H9 (cell line): ENCODE results near the gene NAGLU. TPM values are rescaled to one million over a fixed set of nuclear protein-coding genes. Genes with fewer than 3 reads are reported as not detected.

Experiments
- DNase-seq: peaks from one replicate; pipeline ENCODE4 v3.0.0-alpha.2; 2017
- H2AFZ ChIP-seq: one replicate; pipeline ENCODE4 v1.6.1; 2013; ENCODE audit warnings: mild to moderate bottlenecking, low read length, control low read depth, moderate library complexity
- H2AK5ac ChIP-seq: 2 replicates; pipeline ENCODE4 v1.6.1; 2013; ENCODE audit warnings: low read length, control low read depth, mixed read lengths; ENCODE audit not compliant: insufficient read length
- H2BK120ac ChIP-seq: one replicate; pipeline ENCODE4 v1.6.1; 2013; ENCODE audit warnings: low read depth, mild to moderate bottlenecking, low read length, control low read depth, inconsistent platforms; ENCODE audit not compliant: poor library complexity, severe bottlenecking
- H2BK12ac ChIP-seq: 2 replicates; pipeline ENCODE4 v1.6.1; 2013; ENCODE audit warnings: low read length, control low read depth, mixed read lengths, low read depth; ENCODE audit not compliant: insufficient read length
- H2BK15ac ChIP-seq: 2 replicates; pipeline ENCODE4 v1.6.1; 2013; ENCODE audit warnings: low read depth, low read length, control low read depth
- H2BK20ac ChIP-seq: one replicate; pipeline ENCODE4 v1.6.1; 2013; ENCODE audit warnings: low read depth, mild to moderate bottlenecking, low read length, control low read depth, inconsistent platforms; ENCODE audit not compliant: poor library complexity, severe bottlenecking
- H2BK5ac ChIP-seq: 2 replicates; pipeline ENCODE4 v1.6.1; 2013; ENCODE audit warnings: low read length, control low read depth, mixed read lengths; ENCODE audit not compliant: insufficient read length
- H3K14ac ChIP-seq: 2 replicates; pipeline ENCODE4 v1.6.1; 2013; ENCODE audit warnings: low read length, control low read depth; ENCODE audit not compliant: insufficient read depth
- H3K18ac ChIP-seq: 2 replicates; pipeline ENCODE4 v1.6.1; 2013; ENCODE audit warnings: low read depth, mild to moderate bottlenecking, mixed read lengths, low read length, control low read depth; ENCODE audit not compliant: insufficient read length
- H3K23ac ChIP-seq: 2 replicates; pipeline ENCODE4 v1.6.1; 2013; ENCODE audit warnings: low read length, control low read depth, mixed read lengths, low read depth; ENCODE audit not compliant: insufficient read length
- H3K23me2 ChIP-seq: 2 replicates; pipeline ENCODE4 v1.6.1; 2013; ENCODE audit warnings: low read depth, mild to moderate bottlenecking, mixed read lengths, low read length, control low read depth; ENCODE audit not compliant: insufficient read length, poor library complexity, severe bottlenecking
- H3K27ac ChIP-seq: 2 replicates; pipeline ENCODE4 v1.5.1; 2013; ENCODE audit warnings: low read length, control low read depth, mixed read lengths, low read depth; ENCODE audit not compliant: insufficient read length
- H3K27me3 ChIP-seq: 2 replicates; pipeline ENCODE4 v1.6.1; 2013; ENCODE audit warnings: low read length, control low read depth, inconsistent platforms; ENCODE audit not compliant: insufficient read depth
- H3K4ac ChIP-seq: 2 replicates; pipeline ENCODE4 v1.6.1; 2013; ENCODE audit warnings: low read depth, mild to moderate bottlenecking, control low read depth, inconsistent platforms, low read length, moderate library complexity
- H3K4me1 ChIP-seq: 2 replicates; pipeline ENCODE4 v1.6.1; 2013; ENCODE audit warnings: low read length, control low read depth, inconsistent platforms; ENCODE audit not compliant: insufficient read depth
- H3K4me2 ChIP-seq: 2 replicates; pipeline ENCODE4 v1.6.1; 2013; ENCODE audit warnings: low read length, control low read depth, mixed read lengths; ENCODE audit not compliant: insufficient read length, insufficient read depth
- H3K56ac ChIP-seq: 2 replicates; pipeline ENCODE4 v1.6.1; 2013; ENCODE audit warnings: low read depth, mild to moderate bottlenecking, mixed read lengths, low read length, control low read depth; ENCODE audit not compliant: insufficient read length
- H3K79me1 ChIP-seq: 2 replicates; pipeline ENCODE4 v1.6.1; 2013; ENCODE audit warnings: low read depth, mild to moderate bottlenecking, moderate library complexity, low read length, control low read depth, inconsistent platforms; ENCODE audit not compliant: insufficient read depth, poor library complexity, severe bottlenecking
- H3K79me2 ChIP-seq: 2 replicates; pipeline ENCODE4 v1.6.1; 2013; ENCODE audit warnings: low read length, control low read depth, inconsistent platforms; ENCODE audit not compliant: insufficient read depth
- H3K9ac ChIP-seq: 2 replicates; pipeline ENCODE4 v1.6.1; 2013; ENCODE audit warnings: low read length, control low read depth, mixed read lengths; ENCODE audit not compliant: insufficient read length; ENCODE audit errors: extremely low read depth
- H3K9me3 ChIP-seq: one replicate; pipeline ENCODE4 v1.6.1; 2013; ENCODE audit warnings: low read depth, low read length, inconsistent platforms; ENCODE audit not compliant: control insufficient read depth
- H3T11ph ChIP-seq: one replicate; pipeline ENCODE4 v1.6.1; 2013; ENCODE audit warnings: mild to moderate bottlenecking, low read length, control low read depth, inconsistent platforms
- H4K20me1 ChIP-seq: one replicate; pipeline ENCODE4 v1.6.1; 2013; ENCODE audit not compliant: control insufficient read depth, insufficient read length, insufficient read depth
- H4K5ac ChIP-seq: 2 replicates; pipeline ENCODE4 v1.6.1; 2013; ENCODE audit warnings: low read depth, mild to moderate bottlenecking, mixed read lengths, low read length, control low read depth; ENCODE audit not compliant: insufficient read length
- H4K8ac ChIP-seq: replicated peaks from 2 replicates; pipeline ENCODE4 v1.6.1; 2013; ENCODE audit warnings: low read length, control low read depth, mixed read lengths, low read depth; ENCODE audit not compliant: insufficient read length
- H4K91ac ChIP-seq: 2 replicates; pipeline ENCODE4 v1.6.1; 2013; ENCODE audit warnings: low read depth, mild to moderate bottlenecking, moderate library complexity, mixed read lengths, low read length, control low read depth; ENCODE audit not compliant: insufficient read length
- H3K27ac Mint-ChIP-seq, 3 experiments: 2 replicates in 2 of 3; 3 replicates in 1 of 3; pipeline ENCODE4 v1.8.0; 2020 to 2021; ENCODE audit warnings: mixed read lengths in 3 of 3, mild to moderate bottlenecking in 1 of 3, moderate library complexity in 1 of 3
- H3K27me3 Mint-ChIP-seq: 2 replicates; pipeline ENCODE4 v1.8.0; 2021; ENCODE audit warnings: low read depth, mild to moderate bottlenecking, moderate library complexity, mixed read lengths
- H3K36me3 Mint-ChIP-seq, 3 experiments: 2 replicates in 2 of 3; 3 replicates in 1 of 3; pipeline ENCODE4 v1.8.0; 2020 to 2021; ENCODE audit warnings: low read depth in 3 of 3, mixed read lengths in 3 of 3; ENCODE audit not compliant: insufficient read depth in 1 of 3
- H3K4me1 Mint-ChIP-seq, 2 experiments: 2 replicates each; pipeline ENCODE4 v1.8.0; 2020; ENCODE audit warnings: mixed read lengths in 2 of 2
- H3K4me3 Mint-ChIP-seq, 2 experiments: 2 replicates in 1 of 2; 3 replicates in 1 of 2; pipeline ENCODE4 v1.8.0; 2020 to 2021; ENCODE audit warnings: mild to moderate bottlenecking in 2 of 2, mixed read lengths in 2 of 2, moderate library complexity in 1 of 2
- H3K9me3 Mint-ChIP-seq, 2 experiments: 2 replicates in 1 of 2; 3 replicates in 1 of 2; pipeline ENCODE4 v1.8.0; 2020; ENCODE audit warnings: mild to moderate bottlenecking in 2 of 2, mixed read lengths in 2 of 2, moderate library complexity in 1 of 2
- CTCF ChIP-seq: fragments of 200-600 bp; sonication (generic); conservative IDR thresholded peaks from 3 replicates; pipeline ENCODE4 v1.8.0; 2021; ENCODE audit warnings: antibody characterized with exemption, mild to moderate bottlenecking
- WGBS: extraction: QIAGEN DNeasy Blood & Tissue Kit; methylation state at CpG from one replicate; pipeline ENCODE4 v1.1.7; 2013; ENCODE audit warnings: missing lambda C conversion rate, low lambda C conversion rate, mixed read lengths; ENCODE audit not compliant: insufficient read length; ENCODE audit errors: extremely low coverage; 5-methylcytosine and 5-hydroxymethylcytosine counted together
- total RNA-seq: library from RNA; stranded (reverse); gene quantifications from 2 replicates; pipeline ENCODE4 v1.2.1, GENCODE V29; 2021

NAGLU gene
- total RNA-seq, 1 experiment from 2014 or later: 23.5 TPM

- Mint-ChIP-seq H3K4me3 (no peak overlapping the region), H3K27me3 (peaks cover 2% of the 10 kb centered on the region; the same call in 1 of the 2 replicates), H3K4me1 (peaks cover 14 to 16% of the 10 kb centered on the region in 2 experiments), H3K36me3 (peaks cover 37 to 85% (median 82%) of the 10 kb centered on the region in 3 experiments), H3K27ac (no peak overlapping the region), H3K9me3 (no peaks in the 10 kb centered on the region)
- H3K27ac ChIP-seq: no peak overlapping the region
- no peak overlapping the region for H3T11ph ChIP-seq
- H3K14ac ChIP-seq: no peak overlapping the region
- peaks cover 6% of the 10 kb centered on the region for H3K23me2 ChIP-seq
- H4K5ac ChIP-seq: no peak overlapping the region
- no peak overlapping the region for H3K4me2 ChIP-seq
- no peak overlapping the region for H3K23ac ChIP-seq
- H3K79me2 ChIP-seq: peaks cover 2% of the 10 kb centered on the region; the same call in 1 of the 2 replicates
- H3K4ac ChIP-seq: no peak overlapping the region
- H4K91ac ChIP-seq: no peak overlapping the region
- H4K8ac ChIP-seq: no peak overlapping the region
- no peak overlapping the region for H2BK120ac ChIP-seq
- H2BK12ac ChIP-seq: no peak overlapping the region
- H3K4me1 ChIP-seq: peaks cover 2% of the 10 kb centered on the region; the same call in 1 of the 2 replicates
- WGBS: no CpG with 5 or more reads among the region's 12 CpGs
- no peak overlapping the region for H3K56ac ChIP-seq
- no peak overlapping the region for H3K18ac ChIP-seq
- no peaks in the 10 kb centered on the region for H4K20me1 ChIP-seq
- H3K9ac ChIP-seq: no peak overlapping the region
- no peak for DNase-seq
- H2AK5ac ChIP-seq: no peak overlapping the region
- no peak overlapping the region for H2BK15ac ChIP-seq
- H2AFZ ChIP-seq: no peak overlapping the region
- TF ChIP-seq CTCF: no peak
- H2BK20ac ChIP-seq: no peak overlapping the region
- no peak overlapping the region for H2BK5ac ChIP-seq
- no peaks in the 10 kb centered on the region for H3K79me1 ChIP-seq
- no peaks in the 10 kb centered on the region for H3K9me3 ChIP-seq
- no peaks in the 10 kb centered on the region for H3K27me3 ChIP-seq
These were observed 35.6 kb downstream of the NAGLU start for GRCh38 chr17:42571435-42572225.
